ENCODE results near the gene USP48. TPM values are rescaled to one million over a fixed set of nuclear protein-coding genes. Genes with fewer than 3 reads are reported as not detected.

USP48 gene
- total RNA-seq, 1 experiment from 2014 or later = 84.8 TPM

DNA sequence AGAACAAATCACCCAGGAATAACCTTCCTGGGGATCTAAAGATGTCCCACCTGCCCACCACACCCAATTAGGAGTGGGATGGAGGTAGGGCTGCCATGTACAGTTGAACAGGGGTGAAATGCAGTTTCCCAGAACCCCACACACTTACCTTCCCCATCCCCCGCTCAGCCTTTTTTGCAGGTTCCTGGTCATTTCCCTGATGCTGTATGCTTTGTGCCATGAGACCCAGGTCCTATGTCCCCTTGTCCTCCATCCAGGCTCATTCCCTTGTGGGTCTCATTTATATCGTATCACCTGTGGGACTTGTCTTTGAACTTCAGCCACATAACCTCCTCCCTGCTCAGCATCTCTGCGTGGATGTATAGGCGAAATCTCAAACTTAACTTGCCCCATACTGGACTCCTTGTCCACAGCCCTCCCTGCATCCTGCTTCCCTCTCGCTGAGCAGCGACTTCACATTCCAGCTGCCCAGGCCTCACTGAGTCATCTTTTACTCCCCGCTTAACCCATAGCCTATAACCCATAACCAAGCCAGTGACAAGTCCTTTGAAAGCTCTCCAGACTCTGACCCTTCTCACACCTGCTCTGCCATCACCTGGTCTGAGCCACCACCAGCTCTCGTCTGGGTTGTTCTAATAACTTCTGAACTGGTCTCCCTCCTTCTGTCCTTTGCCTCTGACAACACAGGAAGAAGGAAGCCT lies 33.8 kb upstream of the USP48 start:
- Histone ChIP-seq H3K27ac (ENCODE audit: insufficient read length, low read depth, low read length) (no peak overlapping the region), H3K4me1 (ENCODE audit: insufficient read depth, low read length) (no peaks in the 10 kb centered on the region), H3K9me3 (ENCODE audit: control insufficient read depth, low read depth, low read length) (no peaks in the 10 kb centered on the region), H3K79me2 (ENCODE audit: insufficient read depth, low read length) (0 out of 2 replicates have a peak, but pooled peaks cover 2% of the 10 kb centered on the region), H3K18ac (ENCODE audit: insufficient read length, low read depth, low read length) (no peak overlapping the region), H2BK15ac (ENCODE audit: low read depth, low read length) (no peak overlapping the region), H2BK5ac (ENCODE audit: insufficient read length, low read length) (no peak overlapping the region), H2AK5ac (ENCODE audit: insufficient read length, low read length) (no peak overlapping the region), H3K79me1 (ENCODE audit: insufficient read depth, low read depth, low read length, poor library complexity, severe bottlenecking) (no peaks in the 10 kb centered on the region), H3K56ac (ENCODE audit: insufficient read length, low read depth, low read length) (no peak overlapping the region), H3K9ac (ENCODE audit: extremely low read depth, insufficient read length, low read length) (no peak overlapping the region), H2BK12ac (ENCODE audit: insufficient read length, low read depth, low read length) (no peak overlapping the region), H3K23ac (ENCODE audit: insufficient read length, low read depth, low read length) (no peak overlapping the region), H4K91ac (ENCODE audit: insufficient read length, low read depth, low read length) (no peak overlapping the region), H3K23me2 (ENCODE audit: insufficient read length, low read depth, low read length, poor library complexity, severe bottlenecking) (no peaks in the 10 kb centered on the region), H2BK20ac (ENCODE audit: low read depth, low read length, poor library complexity, severe bottlenecking) (no peak overlapping the region), H3K4me2 (ENCODE audit: insufficient read depth, insufficient read length, low read length) (no peak overlapping the region), H4K20me1 (ENCODE audit: control insufficient read depth, insufficient read depth, insufficient read length) (no peaks in the 10 kb centered on the region), H3K27me3 (ENCODE audit: insufficient read depth, low read length) (no peaks in the 10 kb centered on the region), H4K5ac (ENCODE audit: insufficient read length, low read depth, low read length) (no peak overlapping the region), H3K4ac (ENCODE audit: low read depth, low read length) (no peak overlapping the region), H2BK120ac (ENCODE audit: low read depth, low read length, poor library complexity, severe bottlenecking) (no peak overlapping the region), H3T11ph (ENCODE audit: low read length) (no peak overlapping the region), H2AFZ (ENCODE audit: low read length) (no peak overlapping the region), H4K8ac (replicated peaks; ENCODE audit: insufficient read length, low read depth, low read length) (no peak overlapping the region), H3K14ac (ENCODE audit: insufficient read depth, low read length) (no peak overlapping the region)
- Mint-ChIP-seq H3K4me1 (peaks cover 11 to 12% of the 10 kb centered on the region in 2 experiments), H3K27ac (no peak overlapping the region; a peak in 1 of 7 replicates), H3K27me3 (ENCODE audit: low read depth) (peaks cover 16% of the 10 kb centered on the region), H3K4me3 (no peak overlapping the region; a peak in 1 of 5 replicates), H3K9me3 (no peaks in the 10 kb centered on the region; a peak in 1 of 5 replicates), H3K36me3 (ENCODE audit: insufficient read depth in 1 of 3, low read depth in 3 of 3) (peaks cover 0 to 4% (median 0%) of the 10 kb centered on the region in 3 experiments; a peak in 3 of 7 replicates)
- WGBS (ENCODE audit: extremely low coverage, insufficient read length, low lambda C conversion rate) = no CpG with 5 or more reads among the region's 8 CpGs
- TF ChIP-seq, protein P1, sequence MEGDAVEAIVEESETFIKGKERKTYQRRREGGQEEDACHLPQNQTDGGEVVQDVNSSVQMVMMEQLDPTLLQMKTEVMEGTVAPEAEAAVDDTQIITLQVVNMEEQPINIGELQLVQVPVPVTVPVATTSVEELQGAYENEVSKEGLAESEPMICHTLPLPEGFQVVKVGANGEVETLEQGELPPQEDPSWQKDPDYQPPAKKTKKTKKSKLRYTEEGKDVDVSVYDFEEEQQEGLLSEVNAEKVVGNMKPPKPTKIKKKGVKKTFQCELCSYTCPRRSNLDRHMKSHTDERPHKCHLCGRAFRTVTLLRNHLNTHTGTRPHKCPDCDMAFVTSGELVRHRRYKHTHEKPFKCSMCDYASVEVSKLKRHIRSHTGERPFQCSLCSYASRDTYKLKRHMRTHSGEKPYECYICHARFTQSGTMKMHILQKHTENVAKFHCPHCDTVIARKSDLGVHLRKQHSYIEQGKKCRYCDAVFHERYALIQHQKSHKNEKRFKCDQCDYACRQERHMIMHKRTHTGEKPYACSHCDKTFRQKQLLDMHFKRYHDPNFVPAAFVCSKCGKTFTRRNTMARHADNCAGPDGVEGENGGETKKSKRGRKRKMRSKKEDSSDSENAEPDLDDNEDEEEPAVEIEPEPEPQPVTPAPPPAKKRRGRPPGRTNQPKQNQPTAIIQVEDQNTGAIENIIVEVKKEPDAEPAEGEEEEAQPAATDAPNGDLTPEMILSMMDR (conservative IDR thresholded peaks at IDR 0.05) = no peak
- DNase-seq = no peak
